K562 (cell line): ENCODE data around the gene ABCC12. TPM values are rescaled to one million over a fixed set of nuclear protein-coding genes. Genes with fewer than 3 reads are reported as not detected.

Experiments used
- ATAC-seq: fragments of 200-7000 bp; cut with Tn5 transposase; 3 replicates; pipeline ENCODE4 v1.9.1; 2020; ENCODE audit warnings: moderate library complexity
- BruUV-seq: library from RNA; stranded (reverse); fragments of 400-500 nt; replicated peaks from 2 replicates; lab custom pipeline; 2021; lab: Mats Ljungman, UMichigan
- CTCF ChIA-PET: fragments of 300-600 bp; formaldehyde crosslinking; extraction: SDS; loops from one replicate; lab custom pipeline; 2021; ENCODE audit warnings: low intra/inter-chr PET ratio; lab: Yijun Ruan, JAX
- POLR2A ChIA-PET: fragments of 300-600, 350-650 bp; sonication (Branson Sonifier 250); formaldehyde crosslinking; extraction: SDS; loops from one replicate; lab custom pipeline; 2021; ENCODE audit warnings: antibody characterized with exemption, inconsistent platforms; lab: Yijun Ruan, JAX
- DNase-seq, 4 experiments: peaks; one replicate each; pipeline versions ENCODE4 v3.0.0 to v3.0.0-alpha.2; 2011 to 2018; ENCODE audit warnings: low spot score in 3 of 4, mixed read lengths in 3 of 4; ENCODE audit errors: extremely low read depth in 1 of 4
- FAIRE-seq: peaks from 2 replicates; lab custom pipeline; 2011; peaks lifted over from hg19 to GRCh38; lab: Jason Lieb, UNC
- H2AFZ ChIP-seq: 2 replicates; pipeline ENCODE4 v1.6.0; 2011; ENCODE audit warnings: low read depth, low read length, control low read depth, inconsistent platforms
- H3K27ac ChIP-seq: fragments of 200-600 bp; 3 replicates; pipeline ENCODE4 v1.8.0; 2011; ENCODE audit warnings: low read depth, mild to moderate bottlenecking, control low read depth, inconsistent platforms, low read length, moderate library complexity, mixed read lengths; ENCODE audit errors: extremely low read depth
- H3K27me3 ChIP-seq, 2 experiments: fragments of 300-600 bp in 1 of 2; 2 replicates in 1 of 2; 3 replicates in 1 of 2; pipeline versions ENCODE4 v1.6.0 to v1.8.0; 2011; ENCODE audit warnings: inconsistent platforms in 2 of 2, low read length in 2 of 2, mild to moderate bottlenecking in 1 of 2, mixed read lengths in 1 of 2, moderate library complexity in 1 of 2; ENCODE audit not compliant: control insufficient read depth in 2 of 2, insufficient read depth in 2 of 2
- H3K36me3 ChIP-seq: fragments of 300-600 bp; 3 replicates; pipeline ENCODE4 v1.8.0; 2011; ENCODE audit warnings: mild to moderate bottlenecking, low read length, inconsistent platforms; ENCODE audit not compliant: control insufficient read depth, insufficient read depth
- H3K4me1 ChIP-seq, 2 experiments: fragments of 200-600 bp in 1 of 2; replicated peaks in 1 of 2; 2 replicates in 1 of 2; 3 replicates in 1 of 2; pipeline versions ENCODE4 v1.5.1 to v1.8.0; 2011; ENCODE audit warnings: inconsistent platforms in 2 of 2, low read length in 2 of 2, mild to moderate bottlenecking in 1 of 2, mixed read lengths in 1 of 2, moderate library complexity in 1 of 2; ENCODE audit not compliant: control insufficient read depth in 2 of 2, insufficient read depth in 2 of 2
- H3K4me2 ChIP-seq: 2 replicates; pipeline ENCODE4 v1.6.1; 2011; ENCODE audit warnings: low read length, control low read depth, inconsistent platforms, mixed read lengths; ENCODE audit not compliant: insufficient read depth
- H3K4me3 ChIP-seq: fragments of 200-600 bp; sonication (generic), shearing (Covaris generic); 2 replicates; pipeline ENCODE4 v1.5.1; 2016; ENCODE audit warnings: control low read depth, inconsistent platforms
- H3K79me2 ChIP-seq: fragments of 200-600 bp; 3 replicates; pipeline ENCODE4 v1.8.0; 2011; ENCODE audit warnings: low read length, inconsistent platforms; ENCODE audit not compliant: control insufficient read depth, insufficient read depth
- H3K9ac ChIP-seq, 2 experiments: 2 replicates each; pipeline versions ENCODE4 v1.6.0 to v1.6.1; 2011; ENCODE audit warnings: low read depth in 2 of 2, low read length in 2 of 2, control low read depth in 1 of 2, inconsistent platforms in 1 of 2, mild to moderate bottlenecking in 1 of 2, mixed read lengths in 1 of 2; ENCODE audit not compliant: insufficient read depth in 1 of 2
- H3K9me1 ChIP-seq: one replicate; pipeline ENCODE4 v1.6.0; 2011; ENCODE audit warnings: inconsistent platforms, mild to moderate bottlenecking, low read length, moderate library complexity; ENCODE audit not compliant: control insufficient read depth, insufficient read depth
- H3K9me3 ChIP-seq: replicated peaks from 2 replicates; pipeline ENCODE4 v1.5.1; 2011; ENCODE audit warnings: low read depth, low read length, inconsistent platforms; ENCODE audit not compliant: control insufficient read depth, insufficient read depth
- H4K20me1 ChIP-seq: replicated peaks from 2 replicates; pipeline ENCODE4 v1.6.1; 2011; ENCODE audit warnings: low read length, inconsistent platforms, mixed read lengths; ENCODE audit not compliant: control insufficient read depth, insufficient read depth
- ARNT ChIP-seq, 2 experiments: fragments of 450-650 bp; IDR thresholded peaks; 2 replicates each; pipeline ENCODE4 v1.6.1; 2016; ENCODE audit warnings: mild to moderate bottlenecking in 1 of 2
- BRD4 ChIP-seq: fragments of 200-600 bp; sonication (generic); IDR thresholded peaks from 2 replicates; pipeline ENCODE4 v1.6.1; 2017; ENCODE audit warnings: inconsistent platforms
- ESRRA ChIP-seq: fragments of 450-650 bp; IDR thresholded peaks from 2 replicates; pipeline ENCODE4 v1.6.1; 2014; ENCODE audit warnings: low read depth, mild to moderate bottlenecking, moderate library complexity, borderline replicate concordance
- GTF2A2 ChIP-seq: IDR thresholded peaks from 2 replicates; pipeline ENCODE4 v1.6.1; 2016; ENCODE audit warnings: mild to moderate bottlenecking, missing genetic modification characterization, missing compliant biosample characterization
- IRF1 ChIP-seq: sonication (generic); formaldehyde crosslinking; IDR thresholded peaks from 2 replicates; pipeline ENCODE4 v1.8.0; 2022; ENCODE audit warnings: missing genetic modification reagents, mild to moderate bottlenecking, borderline replicate concordance
- LARP7 ChIP-seq: fragments of 450-650 bp; IDR thresholded peaks from 2 replicates; pipeline ENCODE4 v1.6.1; 2016
- MAFG ChIP-seq: fragments of 450-650 bp; conservative IDR thresholded peaks from 2 replicates; pipeline ENCODE4 v1.6.1; 2016; ENCODE audit warnings: missing genetic modification characterization, missing compliant biosample characterization
- MTF1 ChIP-seq: fragments of 250-450 bp; sonication (Bioruptor Pico); IDR thresholded peaks from 2 replicates; pipeline ENCODE4 v1.9.0; 2021; ENCODE audit warnings: moderate library complexity, mild to moderate bottlenecking, inconsistent platforms, borderline replicate concordance
- MYBL2 ChIP-seq, 2 experiments: fragments of 450-650 bp in 1 of 2; sonication (generic) in 1 of 2; formaldehyde crosslinking in 1 of 2; IDR thresholded peaks; 2 replicates each; pipeline versions ENCODE4 v1.6.1 to v1.8.1; 2017 to 2022; ENCODE audit warnings: borderline replicate concordance in 1 of 2, inconsistent platforms in 1 of 2, low read depth in 1 of 2, mild to moderate bottlenecking in 1 of 2, missing genetic modification reagents in 1 of 2, moderate library complexity in 1 of 2
- NCOA6 ChIP-seq: fragments of 450-650 bp; IDR thresholded peaks from 2 replicates; pipeline ENCODE4 v1.6.1; 2017; ENCODE audit warnings: mild to moderate bottlenecking
- SREBF1 ChIP-seq: fragments of 150-350 bp; IDR thresholded peaks from 2 replicates; pipeline ENCODE4 v1.6.1; 2014; ENCODE audit warnings: antibody characterized with exemption, low read depth, low read length, borderline replicate concordance
- TARDBP ChIP-seq: fragments of 450-650 bp; IDR thresholded peaks from 2 replicates; pipeline ENCODE4 v1.6.1; 2016
- ZNF518B ChIP-seq: fragments of 250-450 bp; sonication (Bioruptor Pico); IDR thresholded peaks from 2 replicates; pipeline ENCODE4 v1.5.0; 2021; ENCODE audit warnings: mild to moderate bottlenecking, moderate library complexity
- ZNF561 ChIP-seq: fragments of 450-650 bp; formaldehyde crosslinking; conservative IDR thresholded peaks from 2 replicates; pipeline ENCODE4 v1.4.0; 2020; ENCODE audit warnings: mild to moderate bottlenecking, moderate library complexity
- ZNF592 ChIP-seq: fragments of 450-650 bp; IDR thresholded peaks from 2 replicates; pipeline ENCODE4 v1.6.1; 2017; ENCODE audit warnings: antibody characterized with exemption, mild to moderate bottlenecking
- ZNF77 ChIP-seq: fragments of 250-450 bp; sonication (Bioruptor Pico); IDR thresholded peaks from 2 replicates; pipeline ENCODE4 v1.5.0; 2020
- WGBS: fragments of 100-300 bp; shearing (Covaris generic); methylation state at CpG from one replicate; pipeline ENCODE4 v1.1.6; 2016; ENCODE audit warnings: low coverage, mixed read lengths; ENCODE audit not compliant: insufficient coverage; ENCODE audit errors: missing lambda C conversion rate; 5-methylcytosine and 5-hydroxymethylcytosine counted together
- in situ Hi-C: fragments of 300-500 bp; cut with MboI; formaldehyde crosslinking; loops from 4 replicates; pipeline ENCODE4 v1.15.0; 2018; ENCODE audit warnings: inconsistent platforms, mixed read lengths
- intact Hi-C: fragments of 100-400 bp; cut with micrococcal nuclease; formaldehyde crosslinking; loops from 2 replicates; pipeline ENCODE4 v1.14.2; 2022
- polyA plus RNA-seq, 8 experiments: library from polyadenylated mRNA; depleted of rRNA in 4 of 8; stranded (reverse) in 5 of 8; unstranded in 3 of 8; fragments of >200 nt; fragmentation: Nextera tagmentation in 2 of 8; fragmentation: Illumina TruSeq in 1 of 8; extraction: Ambion mirVana in 2 of 8; extraction: Trizol in 1 of 8; gene quantifications; 2 replicates each; pipeline versions ENCODE4 v1.2.1 to v1.2.3, GENCODE V29; 2011 to 2014; ENCODE audit warnings: inconsistent platforms in 1 of 8, missing spikeins in 1 of 8
- total RNA-seq, 7 experiments: library from RNA; depleted of rRNA in 6 of 7; stranded (reverse); fragments of >200 nt in 6 of 7; fragmentation: Illumina TruSeq in 2 of 7; extraction: Trizol in 2 of 7; gene quantifications; 2 replicates each; pipeline versions ENCODE4 v1.2.1 to v1.2.3, GENCODE V29; 2011 to 2021; ENCODE audit warnings: low replicate concordance in 1 of 7

Gene ABCC12
- total and polyA plus RNA-seq, 9 of the 15 experiments (the other 6 are each of a cell fraction or from before 2014, with no cell fraction given), result not detected

GRCh38 chr16:48161906-48162305 is 6.1 kb upstream of the ABCC12 start:
- H4K20me1 ChIP-seq, result no peaks in the 10 kb centered on the region
- no peak overlapping the region for H2AFZ ChIP-seq
- ChIA-PET CTCF (no interaction called here), POLR2A (interaction anchor here (0.7 to 1.1 kb wide), 2 partner anchors 9 to 1026 kb away, joined by 3 read pairs; no protein-coding TSS in a partner anchor)
- no peaks in the 10 kb centered on the region for H3K36me3 ChIP-seq
- in situ Hi-C loops, result loop anchor here (5.0 to 10.0 kb wide), 2 partner anchors 1125 to 1217 kb away; no protein-coding TSS in a partner anchor
- 0% methylated on average over 4 of the region's 4 CpGs for WGBS
- H3K4me2 ChIP-seq, result no peak overlapping the region
- intact Hi-C loops, result loop anchor here (5.0 to 10.0 kb wide), 4 partner anchors 907 to 1607 kb away; no protein-coding TSS in a partner anchor
- no peaks in the 10 kb centered on the region for H3K4me1 ChIP-seq
- H3K9me1 ChIP-seq, result no peaks in the 10 kb centered on the region
- DNase-seq (no peak), ATAC-seq (no peak), FAIRE-seq (no peak)
- H3K9me3 ChIP-seq, result no peaks in the 10 kb centered on the region
- no peak overlapping the region for H3K27ac ChIP-seq
- H3K79me2 ChIP-seq, result no peaks in the 10 kb centered on the region
- BruUV-seq, result no TSS peak
- H3K4me3 ChIP-seq, result no peak overlapping the region
- H3K27me3 ChIP-seq, result peaks cover 4 to 33% of the 10 kb centered on the region in 2 experiments; a peak in 2 of 5 replicates
- no peak overlapping the region for H3K9ac ChIP-seq
- TF ChIP-seq ZNF561 (CRISPR knock-in tag) (no peak), MTF1 (CRISPR knock-in tag) (no peak), ZNF518B (no peak), TARDBP (no peak), LARP7 (no peak), ZNF77 (CRISPR knock-in tag) (no peak), SREBF1 (no peak), MAFG (tag) (no peak), ARNT (IDR thresholded peaks at IDR 0.05) (no peak), IRF1 (no peak), BRD4 (no peak), ESRRA (no peak), MYBL2 (IDR thresholded peaks at IDR 0.05; ENCODE audit: low read depth) (no peak), MYBL2 (CRISPR knock-in tag; IDR thresholded peaks at IDR 0.05; ENCODE audit: borderline replicate concordance) (no peak), ZNF592 (no peak), NCOA6 (no peak), GTF2A2 (tag) (no peak)
